ENCODE measurements around the gene EXOSC10.

The EXOSC10 gene

GRCh38 chr1:11142618-11143391, 43.1 kb upstream of the EXOSC10 start (continued):
- TF ChIP-seq ZNF513 (tag by site-specific recombination; IDR thresholded peaks at IDR 0.05) = no peak
- TF ChIP-seq ZNF747 (tag by site-specific recombination; IDR thresholded peaks at IDR 0.05) = no peak
- TF ChIP-seq ZNF830 (tag by site-specific recombination; IDR thresholded peaks at IDR 0.05; ENCODE audit: low read depth) = no peak
- TF ChIP-seq, protein P1, sequence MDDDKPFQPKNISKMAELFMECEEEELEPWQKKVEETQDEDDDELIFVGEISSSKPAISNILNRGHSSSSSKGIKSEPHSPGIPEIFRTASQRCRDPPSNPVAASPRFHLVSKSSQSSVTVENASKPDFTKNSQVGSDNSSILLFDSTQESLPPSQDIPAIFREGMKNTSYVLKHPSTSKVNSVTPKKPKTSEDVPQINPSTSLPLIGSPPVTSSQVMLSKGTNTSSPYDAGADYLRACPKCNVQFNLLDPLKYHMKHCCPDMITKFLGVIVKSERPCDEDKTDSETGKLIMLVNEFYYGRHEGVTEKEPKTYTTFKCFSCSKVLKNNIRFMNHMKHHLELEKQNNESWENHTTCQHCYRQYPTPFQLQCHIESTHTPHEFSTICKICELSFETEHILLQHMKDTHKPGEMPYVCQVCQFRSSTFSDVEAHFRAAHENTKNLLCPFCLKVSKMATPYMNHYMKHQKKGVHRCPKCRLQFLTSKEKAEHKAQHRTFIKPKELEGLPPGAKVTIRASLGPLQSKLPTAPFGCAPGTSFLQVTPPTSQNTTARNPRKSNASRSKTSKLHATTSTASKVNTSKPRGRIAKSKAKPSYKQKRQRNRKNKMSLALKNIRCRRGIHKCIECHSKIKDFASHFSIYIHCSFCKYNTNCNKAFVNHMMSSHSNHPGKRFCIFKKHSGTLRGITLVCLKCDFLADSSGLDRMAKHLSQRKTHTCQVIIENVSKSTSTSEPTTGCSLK (tag by site-specific recombination; IDR thresholded peaks at IDR 0.05) = no peak
- TF ChIP-seq, protein P2, sequence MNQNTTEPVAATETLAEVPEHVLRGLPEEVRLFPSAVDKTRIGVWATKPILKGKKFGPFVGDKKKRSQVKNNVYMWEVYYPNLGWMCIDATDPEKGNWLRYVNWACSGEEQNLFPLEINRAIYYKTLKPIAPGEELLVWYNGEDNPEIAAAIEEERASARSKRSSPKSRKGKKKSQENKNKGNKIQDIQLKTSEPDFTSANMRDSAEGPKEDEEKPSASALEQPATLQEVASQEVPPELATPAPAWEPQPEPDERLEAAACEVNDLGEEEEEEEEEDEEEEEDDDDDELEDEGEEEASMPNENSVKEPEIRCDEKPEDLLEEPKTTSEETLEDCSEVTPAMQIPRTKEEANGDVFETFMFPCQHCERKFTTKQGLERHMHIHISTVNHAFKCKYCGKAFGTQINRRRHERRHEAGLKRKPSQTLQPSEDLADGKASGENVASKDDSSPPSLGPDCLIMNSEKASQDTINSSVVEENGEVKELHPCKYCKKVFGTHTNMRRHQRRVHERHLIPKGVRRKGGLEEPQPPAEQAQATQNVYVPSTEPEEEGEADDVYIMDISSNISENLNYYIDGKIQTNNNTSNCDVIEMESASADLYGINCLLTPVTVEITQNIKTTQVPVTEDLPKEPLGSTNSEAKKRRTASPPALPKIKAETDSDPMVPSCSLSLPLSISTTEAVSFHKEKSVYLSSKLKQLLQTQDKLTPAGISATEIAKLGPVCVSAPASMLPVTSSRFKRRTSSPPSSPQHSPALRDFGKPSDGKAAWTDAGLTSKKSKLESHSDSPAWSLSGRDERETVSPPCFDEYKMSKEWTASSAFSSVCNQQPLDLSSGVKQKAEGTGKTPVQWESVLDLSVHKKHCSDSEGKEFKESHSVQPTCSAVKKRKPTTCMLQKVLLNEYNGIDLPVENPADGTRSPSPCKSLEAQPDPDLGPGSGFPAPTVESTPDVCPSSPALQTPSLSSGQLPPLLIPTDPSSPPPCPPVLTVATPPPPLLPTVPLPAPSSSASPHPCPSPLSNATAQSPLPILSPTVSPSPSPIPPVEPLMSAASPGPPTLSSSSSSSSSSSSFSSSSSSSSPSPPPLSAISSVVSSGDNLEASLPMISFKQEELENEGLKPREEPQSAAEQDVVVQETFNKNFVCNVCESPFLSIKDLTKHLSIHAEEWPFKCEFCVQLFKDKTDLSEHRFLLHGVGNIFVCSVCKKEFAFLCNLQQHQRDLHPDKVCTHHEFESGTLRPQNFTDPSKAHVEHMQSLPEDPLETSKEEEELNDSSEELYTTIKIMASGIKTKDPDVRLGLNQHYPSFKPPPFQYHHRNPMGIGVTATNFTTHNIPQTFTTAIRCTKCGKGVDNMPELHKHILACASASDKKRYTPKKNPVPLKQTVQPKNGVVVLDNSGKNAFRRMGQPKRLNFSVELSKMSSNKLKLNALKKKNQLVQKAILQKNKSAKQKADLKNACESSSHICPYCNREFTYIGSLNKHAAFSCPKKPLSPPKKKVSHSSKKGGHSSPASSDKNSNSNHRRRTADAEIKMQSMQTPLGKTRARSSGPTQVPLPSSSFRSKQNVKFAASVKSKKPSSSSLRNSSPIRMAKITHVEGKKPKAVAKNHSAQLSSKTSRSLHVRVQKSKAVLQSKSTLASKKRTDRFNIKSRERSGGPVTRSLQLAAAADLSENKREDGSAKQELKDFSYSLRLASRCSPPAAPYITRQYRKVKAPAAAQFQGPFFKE (tag by site-specific recombination; IDR thresholded peaks at IDR 0.05; ENCODE audit: borderline replicate concordance) = no peak
- TF ChIP-seq ZNF114 (tag by site-specific recombination; IDR thresholded peaks at IDR 0.05) = no peak

DNA sequence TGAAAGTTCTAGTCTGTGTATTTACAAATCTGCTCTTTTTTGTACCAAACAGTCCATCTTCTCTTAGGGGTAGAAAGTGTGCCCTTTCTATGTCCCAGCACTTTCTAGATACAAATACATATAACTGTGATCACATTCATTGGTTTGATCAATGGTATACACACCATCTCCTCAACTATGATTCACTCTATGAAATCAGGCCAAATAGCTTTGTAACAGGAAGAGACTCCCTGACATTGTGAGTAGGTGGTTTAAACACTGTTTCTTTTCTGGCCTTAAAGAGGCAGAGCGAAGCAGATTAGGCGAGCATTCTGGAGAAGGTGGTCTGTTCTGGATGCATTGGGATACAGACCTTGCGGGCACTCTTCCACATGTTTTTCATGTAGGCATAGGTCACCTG, 39.3 kb upstream of the EXOSC10 start:
- peaks cover 13 to 81% of the 10 kb centered on the region in 2 experiments; a peak in 2 of 3 replicates for H3K36me3 ChIP-seq (ENCODE audit: control insufficient read depth in 2 of 2, insufficient read depth in 1 of 2, low read length in 2 of 2)
- TF ChIP-seq ZNF302 (tag by site-specific recombination; IDR thresholded peaks at IDR 0.05; ENCODE audit: low read depth) (no peak), ZNF776 (tag by site-specific recombination; IDR thresholded peaks at IDR 0.05; ENCODE audit: borderline replicate concordance) (no peak), ZFP37 (tag by site-specific recombination; IDR thresholded peaks at IDR 0.05) (no peak), ZNF324 (tag by site-specific recombination; IDR thresholded peaks at IDR 0.05) (no peak), ZNF292 (tag by site-specific recombination; IDR thresholded peaks at IDR 0.05; ENCODE audit: borderline replicate concordance, low read depth) (no peak), ZNF138 (tag by site-specific recombination; IDR thresholded peaks at IDR 0.05; ENCODE audit: borderline replicate concordance) (no peak), ZBTB1 (tag by site-specific recombination; IDR thresholded peaks at IDR 0.05) (no peak), IKZF3 (tag by site-specific recombination; IDR thresholded peaks at IDR 0.05) (no peak), ZNF670 (tag by site-specific recombination; IDR thresholded peaks at IDR 0.05; ENCODE audit: low read depth) (no peak)
- no peak overlapping the region for H3K27ac ChIP-seq (ENCODE audit: extremely low read depth, low read depth, low read length)
- CTCF ChIA-PET = no interaction called here
- H3K4me1 ChIP-seq (ENCODE audit: control insufficient read depth, insufficient read depth, low read length) = peaks cover 4% of the 10 kb centered on the region; the same call in 1 of the 2 replicates
- POLR2A ChIA-PET = no interaction called here
- no peaks in the 10 kb centered on the region for H3K9me3 ChIP-seq (ENCODE audit: control insufficient read depth, insufficient read depth, low read depth, low read length)
- H3K4me3 ChIP-seq (ENCODE audit: low read depth, low read length) = no peak overlapping the region

All from HEK293 (cell line).